GM12878 (cell line): Measurements from ENCODE around the gene ERCC5. TPM values are rescaled to one million over a fixed set of nuclear protein-coding genes. Genes with fewer than 3 reads are reported as not detected.

Source experiments
- ATAC-seq: fragments of 200-7000 bp; cut with Tn5 transposase; 3 replicates; pipeline ENCODE4 v1.9.1; 2020; ENCODE audit warnings: mild to moderate bottlenecking, moderate library complexity
- BruUV-seq: library from RNA; stranded (reverse); fragments of 400-500 nt; replicated peaks from 2 replicates; lab custom pipeline; 2021; lab: Mats Ljungman, UMichigan
- CTCF ChIA-PET: fragments of 300-600 bp; sonication (Branson Sonifier 250); formaldehyde crosslinking; extraction: SDS; loops from one replicate; lab custom pipeline; 2021; ENCODE audit warnings: inconsistent platforms; lab: Yijun Ruan, JAX
- POLR2A ChIA-PET: fragments of 350-600 bp; formaldehyde crosslinking; extraction: SDS; loops from one replicate; lab custom pipeline; 2021; ENCODE audit warnings: inconsistent platforms; lab: Charles Lee
- RAD21 ChIA-PET: fragments of 300-600 bp; sonication (Branson Sonifier 250); formaldehyde crosslinking; loops from one replicate; lab custom pipeline; 2023; ENCODE audit warnings: antibody characterized with exemption; ENCODE audit not compliant: unreplicated experiment; lab: Charles Lee
- SMC1A ChIA-PET: fragments of 300-600 bp; sonication (Branson Sonifier 250); formaldehyde crosslinking; loops from one replicate; lab custom pipeline; 2023; ENCODE audit not compliant: unreplicated experiment, uncharacterized antibody; lab: Charles Lee
- DNase-seq: peaks from one replicate; pipeline ENCODE4 v3.0.0-alpha.2; 2011; ENCODE audit warnings: low read depth, low spot score
- FAIRE-seq: peaks from 3 replicates; lab custom pipeline; 2011; peaks lifted over from hg19 to GRCh38; lab: Jason Lieb, UNC
- H2AFZ ChIP-seq: 2 replicates; pipeline ENCODE4 v1.6.0; 2011; ENCODE audit warnings: low read depth, low read length, control low read depth; ENCODE audit not compliant: control insufficient read depth
- H3K27ac ChIP-seq: 2 replicates; pipeline ENCODE4 v1.5.1; 2011; ENCODE audit warnings: control low read depth; ENCODE audit not compliant: control insufficient read depth, insufficient read depth
- H3K27me3 ChIP-seq, 2 experiments: replicated peaks in 1 of 2; 2 replicates each; pipeline versions ENCODE4 v1.6.0 to v1.6.1; 2011; ENCODE audit warnings: low read length in 1 of 2; ENCODE audit not compliant: control insufficient read depth in 2 of 2, insufficient read depth in 2 of 2
- H3K36me3 ChIP-seq, 2 experiments: 2 replicates each; pipeline ENCODE4 v1.5.1; 2011; ENCODE audit warnings: low read length in 1 of 2; ENCODE audit not compliant: control insufficient read depth in 2 of 2, insufficient read depth in 2 of 2
- H3K4me1 ChIP-seq: 2 replicates; pipeline ENCODE4 v1.6.1; 2011; ENCODE audit warnings: mild to moderate bottlenecking, low read length, moderate library complexity, mixed read lengths; ENCODE audit not compliant: control insufficient read depth, insufficient read depth
- H3K4me2 ChIP-seq: 2 replicates; pipeline ENCODE4 v1.6.0; 2011; ENCODE audit warnings: control low read depth; ENCODE audit not compliant: control insufficient read depth, insufficient read depth
- H3K4me3 ChIP-seq: fragments of 200-600 bp; sonication (generic); 2 replicates; pipeline ENCODE4 v1.5.1; 2016
- H3K79me2 ChIP-seq: 2 replicates; pipeline ENCODE4 v1.6.0; 2011; ENCODE audit warnings: low read length; ENCODE audit not compliant: control insufficient read depth, insufficient read depth
- H3K9ac ChIP-seq: 2 replicates; pipeline ENCODE4 v1.8.0; 2011; ENCODE audit warnings: low read length, control low read depth, mixed read lengths; ENCODE audit not compliant: control insufficient read depth, insufficient read depth
- H3K9me3 ChIP-seq: replicated peaks from 3 replicates; pipeline ENCODE4 v1.5.1; 2011; ENCODE audit warnings: mild to moderate bottlenecking, low read length; ENCODE audit not compliant: control insufficient read depth, insufficient read depth
- H4K20me1 ChIP-seq: 2 replicates; pipeline ENCODE4 v1.6.0; 2011; ENCODE audit not compliant: control insufficient read depth, insufficient read depth
- RCOR1 ChIP-seq: conservative IDR thresholded peaks from 2 replicates; pipeline ENCODE4 v1.6.1; 2012; ENCODE audit warnings: low read depth, low read length, improper control_type of control experiment
- YBX1 ChIP-seq: fragments of 450-650 bp; IDR thresholded peaks from 2 replicates; pipeline ENCODE4 v1.6.1; 2016; ENCODE audit warnings: antibody characterized with exemption
- WGBS: methylation state at CpG from one replicate; pipeline ENCODE4 v1.1.6; 2016; ENCODE audit warnings: low lambda C conversion rate; ENCODE audit not compliant: insufficient replicate concordance, insufficient coverage; ENCODE audit errors: missing lambda C conversion rate; 5-methylcytosine and 5-hydroxymethylcytosine counted together
- in situ Hi-C: fragments of 300-500 bp; cut with MboI; formaldehyde crosslinking; loops from 9 replicates; pipeline ENCODE4 v1.14.3; 2018; ENCODE audit warnings: mixed read lengths
- intact Hi-C: fragments of 100-400 bp; cut with micrococcal nuclease; formaldehyde crosslinking; loops from one replicate; pipeline ENCODE4 v1.14.2; 2022; ENCODE audit not compliant: unreplicated experiment
- polyA plus RNA-seq, 11 experiments: library from polyadenylated mRNA; depleted of rRNA in 4 of 11; unstranded in 6 of 11; stranded (reverse) in 5 of 11; fragments of >200 nt; fragmentation: Nextera tagmentation in 4 of 11; fragmentation: Illumina TruSeq in 1 of 11; extraction: Ambion mirVana in 4 of 11; extraction: Trizol in 1 of 11; gene quantifications; 1 replicate in 1 of 11; 2 replicates in 10 of 11; pipeline versions ENCODE4 v1.2.1 to v1.2.3, GENCODE V29; 2011 to 2016; ENCODE audit warnings: inconsistent platforms in 2 of 11, missing spikeins in 2 of 11, low read depth in 1 of 11
- total RNA-seq, 4 experiments: library from RNA; depleted of rRNA in 3 of 4; stranded (reverse); fragments of >200 nt in 3 of 4; fragmentation: Illumina TruSeq in 1 of 4; extraction: Trizol in 1 of 4; gene quantifications; 2 replicates each; pipeline versions ENCODE4 v1.2.1 to v1.2.3, GENCODE V29; 2013 to 2021
- TF ChIP-seq, protein P1 (sequence below): fragments of 450-650 bp; IDR thresholded peaks from 2 replicates; pipeline ENCODE4 v1.6.1; 2018; ENCODE audit warnings: borderline replicate concordance, mild to moderate bottlenecking; ENCODE audit not compliant: partially characterized antibody
- TF ChIP-seq, protein P2 (sequence below): fragments of 150-350 bp; IDR thresholded peaks from 2 replicates; pipeline ENCODE4 v1.6.1; 2014; ENCODE audit warnings: mild to moderate bottlenecking, low read depth, low read length
- TF ChIP-seq, protein P3 (sequence below): fragments of 450-650 bp; IDR thresholded peaks from 2 replicates; pipeline ENCODE4 v1.6.1; 2014; ENCODE audit warnings: mild to moderate bottlenecking

The ERCC5 gene
- total and polyA plus RNA-seq, 10 of the 15 experiments (the other 5 are each of a cell fraction or from before 2014, with no cell fraction given): 11.7 to 59.2 (median 41.6) TPM

DNA sequence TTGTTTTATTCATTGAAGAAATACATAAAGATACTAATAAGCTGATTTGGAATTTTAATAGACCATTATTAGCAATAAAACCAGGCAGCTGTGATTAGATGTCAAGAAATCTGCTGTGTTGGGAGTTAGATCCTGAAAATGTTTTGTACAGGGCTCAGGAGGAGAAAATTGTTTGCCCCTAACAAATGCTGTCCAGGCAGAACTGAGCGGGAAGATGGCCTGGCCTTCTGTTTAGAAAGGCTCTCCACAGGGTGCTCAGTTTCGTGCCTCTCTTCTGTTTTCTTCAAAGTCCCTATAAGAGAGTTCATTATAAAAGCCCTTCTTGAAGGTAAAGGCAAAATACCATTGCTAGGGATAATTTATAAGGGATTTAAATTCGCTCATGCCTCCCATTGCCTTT lies 64.1 kb downstream of the ERCC5 start:
- intact Hi-C loops: loop anchor here (10.0 kb wide), 3 partner anchors 375 to 1135 kb away; no protein-coding TSS in a partner anchor
- Histone ChIP-seq H3K36me3 (no peaks in the 10 kb centered on the region), H4K20me1 (no peaks in the 10 kb centered on the region), H2AFZ (no peak overlapping the region), H3K4me2 (no peak overlapping the region), H3K4me1 (peaks cover 5% of the 10 kb centered on the region; the same call in 1 of the 2 replicates), H3K79me2 (no peaks in the 10 kb centered on the region), H3K27ac (no peak overlapping the region), H3K27me3 (no peaks in the 10 kb centered on the region), H3K9ac (no peak overlapping the region), H3K4me3 (no peak overlapping the region), H3K9me3 (no peaks in the 10 kb centered on the region)
- BruUV-seq: no TSS peak
- FAIRE-seq (no peak), ATAC-seq (no peak), DNase-seq (no peak)
- WGBS: 33% methylated on average over 3 of the region's 3 CpGs
- TF ChIP-seq, protein P1, sequence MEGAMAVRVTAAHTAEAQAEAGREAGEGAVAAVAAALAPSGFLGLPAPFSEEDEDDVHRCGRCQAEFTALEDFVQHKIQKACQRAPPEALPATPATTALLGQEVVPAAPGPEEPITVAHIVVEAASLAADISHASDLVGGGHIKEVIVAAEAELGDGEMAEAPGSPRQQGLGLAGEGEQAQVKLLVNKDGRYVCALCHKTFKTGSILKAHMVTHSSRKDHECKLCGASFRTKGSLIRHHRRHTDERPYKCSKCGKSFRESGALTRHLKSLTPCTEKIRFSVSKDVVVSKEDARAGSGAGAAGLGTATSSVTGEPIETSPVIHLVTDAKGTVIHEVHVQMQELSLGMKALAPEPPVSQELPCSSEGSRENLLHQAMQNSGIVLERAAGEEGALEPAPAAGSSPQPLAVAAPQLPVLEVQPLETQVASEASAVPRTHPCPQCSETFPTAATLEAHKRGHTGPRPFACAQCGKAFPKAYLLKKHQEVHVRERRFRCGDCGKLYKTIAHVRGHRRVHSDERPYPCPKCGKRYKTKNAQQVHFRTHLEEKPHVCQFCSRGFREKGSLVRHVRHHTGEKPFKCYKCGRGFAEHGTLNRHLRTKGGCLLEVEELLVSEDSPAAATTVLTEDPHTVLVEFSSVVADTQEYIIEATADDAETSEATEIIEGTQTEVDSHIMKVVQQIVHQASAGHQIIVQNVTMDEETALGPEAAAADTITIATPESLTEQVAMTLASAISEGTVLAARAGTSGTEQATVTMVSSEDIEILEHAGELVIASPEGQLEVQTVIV: no peak
- no peak for TF ChIP-seq RCOR1
- TF ChIP-seq, protein P2, sequence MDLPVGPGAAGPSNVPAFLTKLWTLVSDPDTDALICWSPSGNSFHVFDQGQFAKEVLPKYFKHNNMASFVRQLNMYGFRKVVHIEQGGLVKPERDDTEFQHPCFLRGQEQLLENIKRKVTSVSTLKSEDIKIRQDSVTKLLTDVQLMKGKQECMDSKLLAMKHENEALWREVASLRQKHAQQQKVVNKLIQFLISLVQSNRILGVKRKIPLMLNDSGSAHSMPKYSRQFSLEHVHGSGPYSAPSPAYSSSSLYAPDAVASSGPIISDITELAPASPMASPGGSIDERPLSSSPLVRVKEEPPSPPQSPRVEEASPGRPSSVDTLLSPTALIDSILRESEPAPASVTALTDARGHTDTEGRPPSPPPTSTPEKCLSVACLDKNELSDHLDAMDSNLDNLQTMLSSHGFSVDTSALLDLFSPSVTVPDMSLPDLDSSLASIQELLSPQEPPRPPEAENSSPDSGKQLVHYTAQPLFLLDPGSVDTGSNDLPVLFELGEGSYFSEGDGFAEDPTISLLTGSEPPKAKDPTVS: no peak
- TF ChIP-seq YBX1: no peak
- TF ChIP-seq, protein P3, sequence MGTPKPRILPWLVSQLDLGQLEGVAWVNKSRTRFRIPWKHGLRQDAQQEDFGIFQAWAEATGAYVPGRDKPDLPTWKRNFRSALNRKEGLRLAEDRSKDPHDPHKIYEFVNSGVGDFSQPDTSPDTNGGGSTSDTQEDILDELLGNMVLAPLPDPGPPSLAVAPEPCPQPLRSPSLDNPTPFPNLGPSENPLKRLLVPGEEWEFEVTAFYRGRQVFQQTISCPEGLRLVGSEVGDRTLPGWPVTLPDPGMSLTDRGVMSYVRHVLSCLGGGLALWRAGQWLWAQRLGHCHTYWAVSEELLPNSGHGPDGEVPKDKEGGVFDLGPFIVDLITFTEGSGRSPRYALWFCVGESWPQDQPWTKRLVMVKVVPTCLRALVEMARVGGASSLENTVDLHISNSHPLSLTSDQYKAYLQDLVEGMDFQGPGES: no peak
- ChIA-PET CTCF (interaction anchor here (1.5 to 2.5 kb wide), 2 partner anchors 19 to 40 kb away, joined by 4 to 11 read pairs; no protein-coding TSS in a partner anchor), SMC1A (interaction anchor here (2.1 to 2.2 kb wide), 2 partner anchors 11 to 230 kb away, joined by 5 to 8 read pairs; no protein-coding TSS in a partner anchor), RAD21 (interaction anchor here (1.4 kb wide), 1 partner anchor 39 kb away, joined by 4 read pairs; no protein-coding TSS in a partner anchor), POLR2A (no interaction called here)
- in situ Hi-C loops: no loop called here
